Mesodermal cell (in vitro differentiated cells): ENCODE measurements around the gene SHISA6.

Experiments used
- H3K27ac ChIP-seq: 2 replicates; pipeline ENCODE4 v1.7.0; 2013; ENCODE audit warnings: mild to moderate bottlenecking, low read depth, low read length, moderate library complexity; ENCODE audit not compliant: severe bottlenecking
- H3K36me3 ChIP-seq: 2 replicates; pipeline ENCODE4 v1.7.1; 2013; ENCODE audit warnings: mild to moderate bottlenecking, low read length, moderate library complexity; ENCODE audit not compliant: control insufficient read depth, insufficient read depth
- H3K4me1 ChIP-seq: one replicate; pipeline ENCODE4 v1.7.1; 2013; ENCODE audit warnings: mild to moderate bottlenecking, low read length; ENCODE audit not compliant: insufficient read depth, control insufficient read depth, poor library complexity, severe bottlenecking
- H3K4me3 ChIP-seq: 2 replicates; pipeline ENCODE4 v1.7.0; 2013; ENCODE audit warnings: low read length, control low read depth, mild to moderate bottlenecking; ENCODE audit not compliant: insufficient read depth, poor library complexity, severe bottlenecking; ENCODE audit errors: extremely low read depth
- H3K9me3 ChIP-seq: 2 replicates; pipeline ENCODE4 v1.7.1; 2013; ENCODE audit warnings: mild to moderate bottlenecking, low read length, moderate library complexity; ENCODE audit not compliant: control insufficient read depth
- WGBS, 2 experiments: methylation state at CpG; one replicate each; pipeline ENCODE4 v1.1.5; 2013; ENCODE audit warnings: missing lambda C conversion rate in 2 of 2; ENCODE audit not compliant: insufficient coverage in 2 of 2; 5-methylcytosine and 5-hydroxymethylcytosine counted together

The SHISA6 gene

DNA sequence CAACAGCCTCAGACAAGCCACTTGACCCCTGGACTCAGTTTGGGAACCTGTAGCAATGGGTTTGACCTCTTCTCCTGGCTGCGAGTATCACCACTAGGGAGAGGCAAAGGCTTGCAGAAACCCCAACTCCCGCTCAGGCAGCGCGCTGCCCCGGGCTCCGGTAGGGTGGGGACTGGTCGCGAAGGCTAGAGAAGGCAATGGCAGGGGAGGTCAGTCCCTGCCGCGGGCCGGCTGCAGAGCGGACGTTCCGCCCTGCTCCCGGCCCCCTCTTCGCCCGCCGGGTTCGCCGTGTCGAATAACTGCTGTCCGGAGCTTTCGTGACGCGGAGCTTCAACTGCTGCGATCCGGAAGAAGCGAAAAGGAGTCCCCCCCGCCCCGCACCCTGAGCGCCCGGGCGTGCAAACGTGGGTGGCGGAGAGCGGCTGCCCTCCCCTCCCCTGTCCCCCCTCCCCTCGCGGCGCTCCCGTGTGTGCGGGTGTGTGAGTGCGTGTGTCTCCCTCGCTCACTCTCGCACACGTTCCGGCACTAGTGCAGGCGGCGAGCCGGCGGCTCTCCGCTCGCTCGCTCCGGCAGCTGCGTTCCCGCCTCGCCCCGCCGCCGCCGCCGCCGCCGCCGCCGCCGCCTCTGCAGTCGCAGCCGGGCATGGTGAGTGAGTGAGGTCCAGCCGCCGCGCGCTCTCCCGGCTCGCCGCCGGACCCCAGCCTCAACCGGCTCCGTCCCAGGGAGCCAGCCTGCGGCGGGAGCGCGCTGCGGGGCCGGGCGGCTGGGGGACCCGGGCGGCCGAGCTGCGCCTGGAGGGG is 772 bp upstream of the SHISA6 start:
- Histone ChIP-seq H3K4me1 (peaks cover 6% of the 10 kb centered on the region), H3K27ac (no peak overlapping the region), H3K9me3 (no peaks in the 10 kb centered on the region), H3K4me3 (peak overlapping the region; percentile 41), H3K36me3 (no peaks in the 10 kb centered on the region)
- WGBS, 2 experiments, result 0 to 1% methylated on average over 50 to 55 of the region's 90 CpGs

DNA sequence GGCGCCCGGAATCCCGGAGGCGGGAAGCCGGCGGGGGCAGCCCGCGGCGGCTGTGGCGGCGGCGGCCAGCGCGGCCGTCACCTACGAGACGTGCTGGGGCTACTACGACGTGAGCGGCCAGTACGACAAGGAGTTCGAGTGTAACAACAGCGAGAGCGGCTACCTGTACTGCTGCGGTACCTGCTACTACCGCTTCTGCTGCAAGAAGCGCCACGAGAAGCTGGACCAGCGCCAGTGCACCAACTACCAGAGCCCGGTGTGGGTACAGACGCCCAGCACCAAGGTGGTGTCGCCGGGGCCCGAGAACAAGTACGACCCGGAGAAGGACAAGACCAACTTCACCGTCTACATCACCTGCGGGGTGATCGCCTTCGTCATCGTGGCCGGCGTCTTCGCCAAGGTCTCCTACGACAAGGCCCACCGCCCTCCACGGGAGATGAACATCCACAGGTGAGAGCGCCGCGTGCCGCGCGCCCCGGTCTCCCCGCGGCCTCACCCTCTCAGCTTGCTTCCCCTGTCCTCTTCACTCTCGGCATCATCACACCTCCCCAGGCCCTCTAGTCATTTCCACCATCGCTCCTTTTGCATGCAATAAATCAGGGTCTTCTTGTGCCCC is 706 bp downstream of the SHISA6 start:
- Histone ChIP-seq H3K9me3 (no peaks in the 10 kb centered on the region), H3K4me1 (peaks cover 9% of the 10 kb centered on the region), H3K36me3 (no peaks in the 10 kb centered on the region), H3K4me3 (peak overlapping the region; percentile 5), H3K27ac (no peak overlapping the region)
- WGBS, 2 experiments, result 24 to 28% methylated on average over 50 to 58 of the region's 58 CpGs

DNA sequence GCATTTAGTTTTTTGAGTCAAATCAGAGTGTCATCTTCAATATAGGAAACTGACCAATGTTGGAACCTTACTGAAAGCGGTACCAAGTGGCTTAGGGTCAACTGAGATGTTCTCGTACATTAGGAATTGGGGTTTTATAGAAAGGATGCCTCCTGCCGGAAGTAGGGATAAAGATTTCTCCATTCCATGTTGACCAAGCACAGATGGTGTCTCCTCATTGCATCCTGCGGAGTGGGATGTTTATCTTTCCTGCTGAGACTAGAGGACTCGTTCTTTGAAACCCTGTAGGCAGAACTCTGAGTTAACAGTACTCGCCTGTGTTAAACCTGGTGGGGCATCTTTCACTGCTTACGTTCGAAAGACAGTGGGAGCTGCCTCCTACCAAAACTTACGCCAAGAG is 1.4 kb downstream of the SHISA6 start:
- peaks cover 9% of the 10 kb centered on the region for H3K4me1 ChIP-seq
- H3K4me3 ChIP-seq, result no peak overlapping the region
- no peaks in the 10 kb centered on the region for H3K36me3 ChIP-seq
- H3K27ac ChIP-seq, result no peak overlapping the region
- WGBS, 2 experiments, result 61 to 82% methylated on average over 6 to 9 of the region's 9 CpGs
- H3K9me3 ChIP-seq, result no peaks in the 10 kb centered on the region

DNA sequence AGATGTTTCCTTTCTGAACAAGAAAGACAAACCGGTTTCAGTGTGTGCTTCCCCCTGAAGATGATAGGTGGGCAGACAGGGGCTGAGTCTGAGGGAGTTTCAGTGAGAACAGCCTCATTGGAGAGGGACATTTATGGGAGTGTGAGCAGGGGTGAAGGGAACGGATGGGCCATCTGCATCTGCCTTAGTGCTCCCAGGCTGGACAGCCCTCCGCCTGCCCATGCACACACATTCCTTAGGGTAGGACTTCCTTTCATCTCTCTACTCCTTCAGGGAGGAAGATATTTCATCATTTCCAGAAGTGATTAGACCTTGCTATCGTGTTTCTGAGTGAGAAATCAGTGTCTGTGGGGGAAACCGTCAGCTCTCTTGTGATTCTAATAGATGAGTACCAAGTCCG is 3.8 kb downstream of the SHISA6 start:
- no peak overlapping the region for H3K27ac ChIP-seq
- no peaks in the 10 kb centered on the region for H3K36me3 ChIP-seq
- H3K9me3 ChIP-seq, result no peaks in the 10 kb centered on the region
- peaks cover 7% of the 10 kb centered on the region for H3K4me1 ChIP-seq
- no peak overlapping the region for H3K4me3 ChIP-seq
- WGBS, 2 experiments, result 95 to 100% methylated on average over 1 to 3 of the region's 6 CpGs

DNA sequence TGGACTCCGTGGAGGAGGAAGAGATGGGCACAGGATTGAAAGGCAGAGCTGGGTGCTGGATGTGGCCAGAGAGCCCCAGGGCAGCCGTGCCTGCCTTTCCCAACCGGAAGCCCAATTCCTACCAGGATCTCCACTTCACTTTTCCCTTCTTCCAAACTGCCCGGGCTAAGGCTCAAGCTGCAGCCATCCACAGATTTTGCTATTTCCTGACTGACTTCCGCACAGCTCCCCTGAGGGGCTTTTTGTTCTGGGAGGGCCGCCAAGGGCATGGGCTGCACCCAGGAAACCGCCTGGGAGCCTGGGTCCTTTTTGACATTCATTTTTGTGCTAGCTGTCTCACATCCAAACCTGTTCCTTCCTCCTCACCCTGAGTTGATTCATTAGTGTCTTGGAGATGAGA is 4.2 kb downstream of the SHISA6 start:
- H3K4me1 ChIP-seq, result peaks cover 7% of the 10 kb centered on the region

DNA sequence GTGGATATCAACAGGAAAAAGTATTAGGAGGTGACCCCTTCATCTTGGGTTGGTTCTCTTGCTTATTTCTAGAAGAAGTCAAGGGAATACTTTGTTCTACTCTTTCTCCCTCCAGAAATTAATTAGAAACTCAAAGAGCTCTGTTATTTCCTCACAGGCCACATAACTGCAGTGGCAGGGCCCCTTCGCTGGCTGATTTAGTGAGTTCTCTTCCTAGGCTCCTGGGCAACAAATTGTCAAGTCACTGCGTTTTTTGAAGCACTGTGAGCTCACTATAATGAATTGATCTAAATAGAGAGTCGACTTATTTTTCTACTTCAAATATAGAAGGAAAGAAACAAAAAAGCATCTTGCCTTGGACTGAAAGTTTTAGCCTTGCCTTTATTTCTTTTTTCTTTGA is 4.8 kb downstream of the SHISA6 start:
- H3K4me3 ChIP-seq, result no peak overlapping the region
- H3K9me3 ChIP-seq, result no peaks in the 10 kb centered on the region
- 100% methylated on average over 1 of the region's 3 CpGs for WGBS, 2 experiments
- peaks cover 7% of the 10 kb centered on the region for H3K4me1 ChIP-seq
- no peak overlapping the region for H3K27ac ChIP-seq
- H3K36me3 ChIP-seq, result no peaks in the 10 kb centered on the region

More for the DNA sequence above, 4.2 kb downstream of the SHISA6 start:
- no peak overlapping the region for H3K4me3 ChIP-seq
- no peak overlapping the region for H3K27ac ChIP-seq
- no peaks in the 10 kb centered on the region for H3K36me3 ChIP-seq
- no peaks in the 10 kb centered on the region for H3K9me3 ChIP-seq
- 78 to 88% methylated on average over 4 to 5 of the region's 7 CpGs for WGBS, 2 experiments

DNA sequence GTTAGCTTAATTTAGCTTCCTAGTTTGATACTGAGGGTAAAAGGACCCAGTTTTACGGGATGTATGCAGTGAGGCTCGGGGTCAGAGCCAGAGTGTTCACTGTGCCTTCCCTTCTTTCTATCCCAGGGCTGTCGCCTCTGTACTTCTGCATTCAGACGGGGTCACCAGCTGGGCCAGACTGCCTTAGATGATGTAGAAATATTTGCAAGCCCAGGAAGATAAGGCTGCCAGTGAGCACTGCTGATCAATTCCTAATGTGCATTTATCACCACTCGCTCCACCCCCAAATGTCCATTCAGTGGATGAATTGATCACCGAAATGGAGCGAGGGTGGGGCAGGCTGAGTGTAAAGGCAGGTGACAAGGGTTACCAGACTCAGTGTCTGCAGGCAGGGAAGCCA is 9.1 kb downstream of the SHISA6 start:
- H3K4me1 ChIP-seq, result peaks cover 6% of the 10 kb centered on the region
- no peaks in the 10 kb centered on the region for H3K36me3 ChIP-seq
- no peak overlapping the region for H3K4me3 ChIP-seq
- WGBS, 2 experiments, result 95 to 100% methylated on average over 3 to 6 of the region's 7 CpGs
- H3K9me3 ChIP-seq, result no peaks in the 10 kb centered on the region
- H3K27ac ChIP-seq, result no peak overlapping the region

DNA sequence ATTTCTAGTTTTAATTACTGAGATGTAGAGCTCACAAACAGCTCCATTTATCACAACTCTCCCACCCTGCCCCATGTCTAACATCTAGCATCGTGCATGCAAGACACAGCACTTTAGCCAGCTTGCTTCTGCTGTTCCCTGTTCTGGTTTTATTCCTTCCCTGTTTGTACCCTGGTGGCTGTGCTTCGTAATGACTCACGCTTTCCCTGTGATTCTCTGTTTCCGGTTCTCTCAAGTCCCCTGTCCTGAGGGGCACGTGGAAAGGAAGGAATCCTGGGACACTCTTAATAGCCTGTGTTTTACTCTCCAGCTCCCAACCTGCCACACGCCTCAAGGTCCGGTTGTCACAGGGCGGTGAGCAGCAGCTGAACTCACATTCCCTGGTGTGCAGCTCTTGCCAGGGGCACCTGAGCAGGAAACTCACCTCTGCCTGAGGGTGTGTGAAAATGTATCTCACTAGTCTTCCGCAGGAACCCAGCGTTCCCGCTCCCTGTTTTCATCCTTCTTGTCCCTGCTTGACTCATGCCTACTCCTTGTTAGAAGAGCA is 10.6 kb downstream of the SHISA6 start:
- 77 to 83% methylated on average over 9 to 11 of the region's 11 CpGs for WGBS, 2 experiments
- Histone ChIP-seq H3K9me3 (no peaks in the 10 kb centered on the region), H3K4me3 (no peak overlapping the region), H3K36me3 (no peaks in the 10 kb centered on the region), H3K4me1 (peaks cover 3% of the 10 kb centered on the region), H3K27ac (no peak overlapping the region)

DNA sequence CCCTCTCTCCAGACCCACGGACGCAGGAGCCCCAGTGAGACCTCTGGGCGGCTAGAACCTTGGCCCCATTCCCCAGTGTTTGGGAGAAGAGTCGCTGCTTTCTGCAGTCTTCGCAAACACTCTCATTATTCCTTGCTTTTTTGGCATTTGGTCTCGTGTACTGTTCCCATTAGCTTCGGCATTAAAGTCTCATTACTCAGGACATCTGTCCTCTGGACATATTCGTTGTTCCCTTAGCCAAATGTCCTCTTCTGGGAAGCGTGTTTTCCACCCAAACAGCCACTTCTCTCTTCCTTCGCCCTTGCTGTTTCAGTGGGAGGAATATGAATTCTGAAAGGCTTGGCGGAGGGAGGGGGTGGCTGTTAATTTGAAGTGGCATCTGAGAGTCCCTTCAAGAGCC is 11.1 kb downstream of the SHISA6 start:
- Histone ChIP-seq H3K9me3 (no peaks in the 10 kb centered on the region), H3K4me3 (no peak overlapping the region), H3K27ac (no peak overlapping the region), H3K36me3 (no peaks in the 10 kb centered on the region), H3K4me1 (peaks cover 3% of the 10 kb centered on the region)
- 88 to 96% methylated on average over 8 of the region's 11 CpGs for WGBS, 2 experiments

DNA sequence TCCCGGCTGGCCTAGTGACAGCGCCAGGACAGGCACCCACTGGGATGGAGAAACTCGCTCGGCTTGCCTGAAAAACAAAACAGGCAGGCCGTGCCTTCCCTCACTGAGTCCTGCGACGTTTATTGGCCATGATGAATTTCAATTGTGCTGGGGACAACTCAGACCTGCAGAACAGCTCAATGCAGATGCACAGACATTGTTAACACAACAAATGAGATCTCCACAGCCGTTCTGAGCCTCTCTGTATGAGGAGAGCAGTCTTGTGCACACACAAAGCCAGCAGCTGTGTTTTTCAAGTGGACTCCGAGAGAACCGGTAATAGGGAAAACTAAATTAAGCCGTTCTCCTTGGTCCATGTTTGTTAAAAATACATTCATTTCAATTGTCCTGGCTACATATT is 15.9 kb downstream of the SHISA6 start:
- no peak overlapping the region for H3K27ac ChIP-seq
- no peaks in the 10 kb centered on the region for H3K36me3 ChIP-seq
- no peaks in the 10 kb centered on the region for H3K4me1 ChIP-seq
- no peak overlapping the region for H3K4me3 ChIP-seq
- 74 to 75% methylated on average over 8 to 10 of the region's 11 CpGs for WGBS, 2 experiments
- peaks cover under 1% of the 10 kb centered on the region for H3K9me3 ChIP-seq
